NCI-H1105 treated with DMSO at 0.1 percent for 48 hours (cell line): ENCODE results near the gene PAPPA.

Experiments used
- DNase-seq: peaks from one replicate; lab custom pipeline; 2025; lab: John Stamatoyannopoulos, UW

The PAPPA gene

DNA sequence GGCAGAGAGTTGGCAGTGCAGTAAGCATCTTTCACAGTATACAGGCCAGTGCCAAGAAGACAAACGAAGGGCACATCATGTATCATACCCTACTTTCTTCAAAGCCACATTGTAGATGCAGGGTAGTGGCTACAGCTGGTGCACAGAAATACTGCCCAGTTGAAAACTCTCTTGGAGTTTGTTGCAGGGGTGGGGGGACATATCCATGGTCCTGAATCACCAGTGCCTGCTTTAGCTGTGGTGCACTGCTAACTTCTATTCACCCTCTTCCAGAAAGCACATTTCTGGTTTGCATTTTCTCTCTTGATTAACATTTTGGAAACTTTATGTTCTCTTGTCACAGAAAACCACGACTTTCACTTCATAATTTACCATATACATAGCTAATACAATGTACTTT is 196.6 kb downstream of the PAPPA start:
- no peak for DNase-seq

DNA sequence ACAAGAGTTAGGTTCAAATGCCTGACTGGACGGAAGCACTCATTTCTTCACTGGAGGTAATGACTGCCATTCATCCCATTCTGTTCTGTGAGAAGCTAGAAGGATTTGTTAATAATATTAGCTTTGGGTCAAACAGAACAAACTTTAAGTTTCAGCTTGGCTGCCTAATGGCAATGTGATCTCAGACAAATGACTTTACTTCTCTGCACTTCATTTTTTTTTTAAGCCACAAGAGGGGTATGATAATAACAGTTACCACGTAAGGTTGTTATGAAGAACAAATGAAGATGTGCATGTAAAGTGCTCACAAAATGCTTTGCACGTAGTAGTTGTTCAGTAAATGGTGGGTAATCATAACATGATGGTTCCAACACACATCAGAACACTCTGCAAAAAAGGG is 199.4 kb downstream of the PAPPA start:
- DNase-seq = no peak

DNA sequence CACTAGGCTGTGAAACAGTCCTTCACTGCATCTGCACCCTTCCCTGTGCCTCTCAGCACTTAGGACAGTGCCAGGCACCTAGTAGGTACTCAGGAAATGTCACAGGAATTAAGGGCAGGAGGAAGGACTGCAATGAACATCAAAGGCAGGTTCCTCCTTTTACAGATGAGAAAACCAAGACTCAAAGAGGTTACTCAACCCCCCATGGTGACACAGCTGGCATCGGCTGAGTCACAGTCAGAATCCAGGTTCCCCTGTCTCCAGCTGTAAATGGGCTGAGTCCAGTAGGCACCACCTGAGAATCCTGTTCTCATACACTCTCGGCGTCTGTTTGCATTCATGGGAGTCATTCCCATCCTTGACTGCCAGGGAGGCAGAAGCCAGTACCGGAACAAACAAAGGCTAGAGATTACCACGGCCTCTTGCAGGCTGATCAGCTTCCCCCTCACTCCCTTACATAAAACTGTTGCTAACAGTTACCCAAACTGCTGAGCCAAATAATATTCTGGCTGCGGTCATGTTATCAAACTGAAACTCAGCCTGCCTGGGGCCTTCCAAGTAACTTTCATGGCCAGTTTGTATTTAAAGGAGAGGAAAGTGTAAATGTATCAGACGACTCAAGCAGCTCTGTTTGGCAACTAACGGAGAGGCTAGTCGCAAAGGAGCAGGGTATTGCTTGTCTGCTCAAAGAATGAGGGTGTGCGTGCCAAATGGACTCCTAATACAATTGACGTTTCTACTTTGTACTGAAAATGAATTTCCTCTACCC is 201.7 kb downstream of the PAPPA start:
- DNase-seq = no peak

GRCh38 chr9:116358251-116358650 is 204.7 kb downstream of the PAPPA start:
- no peak for DNase-seq

DNA sequence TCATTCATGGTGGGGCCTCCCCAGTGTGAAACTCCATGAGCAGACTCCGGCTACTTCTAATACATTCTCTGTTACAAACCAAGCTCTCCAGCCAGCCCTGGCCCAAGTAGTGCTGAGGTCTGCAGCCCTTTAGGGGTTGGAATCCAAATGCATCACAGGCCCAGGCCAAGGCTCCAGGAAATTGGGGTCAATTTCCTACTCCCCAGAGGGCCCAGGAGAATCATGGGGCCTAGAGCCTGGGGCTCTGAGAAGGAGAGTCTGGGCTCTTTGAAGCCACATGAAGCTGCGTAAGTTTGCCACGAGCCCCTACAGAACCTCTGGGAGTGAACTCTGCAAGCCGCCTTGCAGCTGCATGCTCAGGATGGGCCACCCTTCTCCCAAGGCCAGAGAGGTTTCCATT is 206.4 kb downstream of the PAPPA start:
- DNase-seq = no peak

- DNase-seq = no peak
Observed at GRCh38 chr9:116360989-116361388, 207.4 kb downstream of the PAPPA start.

DNA sequence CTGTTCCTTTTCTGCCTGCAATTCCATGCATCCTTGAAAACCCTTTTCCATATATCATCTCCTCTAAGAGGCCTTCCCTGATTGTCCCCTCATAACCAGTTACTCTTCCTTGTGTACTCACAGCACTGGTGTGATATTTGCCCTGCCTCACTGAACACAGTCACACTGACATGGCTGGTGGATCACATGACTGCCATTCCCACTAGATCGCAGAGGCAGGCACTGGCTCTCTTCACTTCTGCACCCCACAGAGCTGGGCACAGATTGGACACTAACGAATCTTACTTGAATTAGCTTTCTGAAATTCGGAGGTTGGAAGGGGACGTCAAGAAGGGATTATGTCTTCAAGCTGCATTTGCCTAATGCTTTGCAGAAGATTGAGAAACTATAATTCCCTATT is 208.0 kb downstream of the PAPPA start:
- DNase-seq = no peak

GRCh38 chr9:116362493-116362892 is 208.9 kb downstream of the PAPPA start:
- no peak for DNase-seq

DNA sequence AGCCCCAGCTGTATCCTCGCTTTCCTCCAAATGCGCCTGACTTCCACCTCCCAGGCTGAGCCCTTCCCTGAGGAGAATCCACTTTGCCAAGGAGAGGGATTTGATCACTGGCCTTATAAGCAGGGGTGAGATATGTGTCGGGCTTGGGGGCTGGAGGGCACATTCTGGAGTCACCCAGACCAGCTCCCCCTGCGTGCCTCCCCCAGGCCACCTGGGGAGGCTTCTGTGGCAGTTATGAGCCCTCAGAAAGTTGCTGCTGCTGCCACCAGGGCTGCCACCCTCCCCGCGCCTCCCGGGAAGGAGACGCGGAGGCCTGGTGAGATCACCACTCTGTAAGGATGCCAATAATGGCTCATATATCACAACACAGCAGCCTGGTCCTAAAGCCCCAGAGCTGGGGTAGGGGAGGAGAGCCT is 211.5 kb downstream of the PAPPA start:
- no peak for DNase-seq

DNA sequence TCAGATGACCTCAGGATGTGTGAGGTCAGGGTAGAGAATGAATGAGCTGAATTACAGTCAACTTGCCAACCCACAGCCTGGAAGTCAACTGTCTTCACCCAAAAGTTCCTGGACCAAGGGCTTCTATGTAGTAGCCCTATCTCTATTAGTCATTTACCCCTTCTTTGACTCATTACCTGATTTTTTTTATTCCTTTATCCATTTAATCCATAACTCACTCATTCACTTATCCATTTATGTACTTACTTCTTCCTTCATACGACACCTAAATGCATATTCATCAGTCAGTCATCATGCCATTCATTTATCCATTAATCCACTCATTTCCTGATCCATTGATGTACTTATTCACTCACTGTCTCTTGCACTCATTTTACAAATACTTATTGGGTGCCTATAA is 212.7 kb downstream of the PAPPA start:
- no peak for DNase-seq

DNA sequence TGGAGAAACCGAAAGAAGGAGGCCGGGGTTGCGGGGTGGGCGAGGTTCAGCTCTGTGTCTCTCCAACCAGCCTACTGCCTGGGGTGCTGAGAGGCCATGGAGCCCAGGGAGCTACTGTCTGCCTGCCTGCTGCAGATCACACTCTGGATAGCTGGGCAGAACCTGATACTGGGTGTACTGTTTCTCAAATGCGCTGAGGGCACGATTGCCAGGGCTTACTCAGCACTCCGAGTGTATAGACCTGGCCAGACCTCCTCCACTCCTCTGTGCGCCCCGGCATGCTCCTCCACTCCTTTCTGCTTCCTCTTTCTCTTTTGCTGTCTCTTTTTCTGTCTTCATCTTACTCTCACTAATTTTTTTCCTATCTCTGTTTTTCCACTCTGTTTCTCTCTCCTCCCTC is 215.1 kb downstream of the PAPPA start:
- no peak for DNase-seq

DNA sequence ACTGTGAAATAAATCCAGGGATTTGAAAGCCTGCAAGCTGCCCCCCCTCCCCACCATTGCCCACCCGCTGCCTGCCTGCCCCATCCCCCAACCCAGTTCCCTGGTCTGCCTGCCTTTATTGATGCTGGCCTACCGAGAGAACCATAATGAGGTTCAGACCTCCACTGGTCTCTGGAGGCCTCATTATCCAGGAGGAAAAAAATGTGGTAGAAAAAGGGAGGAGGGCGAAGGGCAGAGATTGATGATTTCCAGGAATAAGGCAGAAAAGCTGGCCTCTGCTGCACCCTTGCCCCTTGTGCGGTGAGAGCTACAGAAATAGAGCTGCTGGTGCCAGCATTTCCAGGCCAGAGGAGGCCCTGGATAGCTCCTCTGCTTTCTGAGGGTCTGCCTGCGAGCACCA is 216.1 kb downstream of the PAPPA start:
- no peak for DNase-seq

DNA sequence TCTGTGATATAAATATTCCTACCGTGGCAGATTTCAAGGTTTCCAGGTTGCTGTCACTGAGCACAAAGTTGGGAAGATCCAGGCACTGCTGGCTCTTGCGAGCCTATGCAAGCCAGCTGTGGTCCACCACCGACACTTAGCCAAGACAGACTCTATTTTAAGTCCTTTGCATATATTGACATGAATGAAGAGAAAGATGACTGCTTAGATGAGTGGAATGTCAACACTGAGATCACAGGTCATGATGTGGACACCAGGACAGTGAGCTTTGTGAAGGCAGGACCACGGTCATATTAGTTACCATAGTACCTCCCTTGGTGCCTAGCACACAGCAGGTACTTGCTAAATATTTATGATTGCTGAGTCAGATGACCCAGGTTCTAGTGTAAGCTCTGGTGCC is 217.0 kb downstream of the PAPPA start:
- DNase-seq = no peak

GRCh38 chr9:116372081-116372673 is 218.6 kb downstream of the PAPPA start:
- DNase-seq = no peak

GRCh38 chr9:116372786-116373185 is 219.2 kb downstream of the PAPPA start:
- no peak for DNase-seq

- DNase-seq = no peak
Observed at GRCh38 chr9:116377179-116377798, 223.7 kb downstream of the PAPPA start.

DNA sequence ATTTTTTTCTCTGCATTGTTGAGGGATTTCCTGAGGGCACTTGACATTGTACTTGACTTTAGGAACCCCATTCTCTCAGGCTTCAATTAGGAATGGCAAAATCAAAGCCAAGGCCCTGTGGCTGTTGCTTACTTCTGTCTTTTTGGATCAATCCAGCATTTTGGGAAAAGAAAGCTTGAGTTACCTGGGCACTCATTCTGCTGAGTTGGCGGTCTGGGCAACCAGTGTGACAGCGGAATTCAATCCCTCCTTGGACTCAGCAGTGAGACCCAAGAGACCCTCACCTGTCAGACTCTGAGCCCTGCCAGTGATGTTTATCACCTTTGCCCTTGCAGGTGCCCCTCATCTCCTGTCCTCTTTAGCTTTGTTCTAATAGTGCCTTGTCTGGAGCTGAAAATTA is 225.3 kb downstream of the PAPPA start:
- DNase-seq = no peak

DNA sequence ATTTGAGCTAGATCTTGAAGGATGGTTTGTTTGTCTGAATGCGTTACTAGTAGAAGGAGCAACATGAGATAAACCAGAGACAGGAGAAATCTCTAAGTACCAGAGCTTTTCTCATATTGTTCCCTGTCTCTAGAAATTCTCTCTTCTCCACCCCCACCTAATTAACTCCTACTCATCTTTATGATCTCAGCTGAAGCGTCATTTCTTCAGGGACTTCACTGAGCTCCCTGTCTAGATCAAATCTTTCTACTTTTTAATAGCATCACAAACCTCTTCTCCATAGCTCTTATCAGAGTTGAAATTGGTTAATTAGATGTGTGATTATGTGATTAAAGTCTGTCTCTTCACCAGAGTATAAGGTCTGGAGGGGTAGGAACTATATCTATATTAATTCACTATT is 226.2 kb downstream of the PAPPA start:
- DNase-seq = no peak

- no peak for DNase-seq
Observed at GRCh38 chr9:116380496-116380995, 227.0 kb downstream of the PAPPA start.

DNA sequence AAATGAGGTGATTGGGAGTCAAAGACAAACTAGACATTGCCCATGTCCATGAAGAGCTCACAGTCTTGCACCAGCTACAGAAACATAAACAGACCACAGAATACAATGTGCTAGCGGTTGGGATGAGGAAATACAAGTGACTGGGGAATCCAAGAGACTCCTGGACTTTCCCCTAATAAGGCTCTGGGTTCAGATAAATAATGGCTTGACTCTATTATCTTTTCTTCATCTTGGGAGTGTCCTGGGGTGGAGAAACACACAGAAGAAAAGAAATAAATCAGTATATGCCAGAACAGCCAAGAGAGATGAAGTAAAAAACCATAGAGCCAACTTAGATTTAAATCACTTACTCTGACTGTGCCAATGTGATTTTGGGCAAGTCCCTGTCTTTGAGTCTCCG is 227.8 kb downstream of the PAPPA start:
- DNase-seq = no peak

DNA sequence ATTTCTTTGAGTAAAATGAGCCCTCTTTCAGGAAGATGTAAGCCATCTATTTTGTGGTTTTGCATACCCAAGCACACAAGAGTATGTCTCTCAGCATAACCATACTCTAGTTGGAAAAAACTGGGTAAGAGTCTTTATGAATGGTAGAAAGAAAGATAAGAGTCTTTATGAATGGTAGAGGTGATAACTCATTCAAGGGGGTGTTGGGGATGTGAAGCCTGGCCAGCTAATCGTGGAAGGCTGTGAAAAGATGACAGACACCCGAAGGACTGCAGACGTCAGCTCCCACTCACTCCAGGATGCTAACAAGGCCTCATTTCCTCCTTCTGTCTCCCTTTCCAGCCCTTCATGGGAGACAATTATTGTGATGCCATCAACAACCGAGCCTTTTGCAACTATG is 228.5 kb downstream of the PAPPA start:
- no peak for DNase-seq

DNA sequence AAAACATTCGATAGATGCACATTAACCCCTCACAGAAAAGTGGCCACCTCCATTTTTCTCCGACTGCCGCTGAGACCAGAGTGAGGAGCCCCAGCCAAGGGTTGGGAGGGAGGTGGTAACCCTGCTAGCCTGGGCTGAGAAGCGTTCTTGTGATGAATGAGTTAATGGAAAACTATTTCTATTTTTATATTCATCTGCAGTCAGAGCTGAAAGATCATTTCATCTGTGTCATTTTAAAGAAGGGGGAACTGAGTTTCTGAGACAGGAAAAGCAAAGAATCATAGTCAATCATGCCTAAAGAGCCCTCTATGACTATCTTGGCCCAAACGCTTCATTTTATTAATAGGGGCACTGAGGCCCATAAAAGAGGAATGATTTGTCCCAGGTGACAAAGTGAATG is 229.5 kb downstream of the PAPPA start:
- no peak for DNase-seq

GRCh38 chr9:116383936-116384335 is 230.3 kb downstream of the PAPPA start:
- no peak for DNase-seq
